ENCODE measurements around the gene ASXL2.

Gene ASXL2

DNA sequence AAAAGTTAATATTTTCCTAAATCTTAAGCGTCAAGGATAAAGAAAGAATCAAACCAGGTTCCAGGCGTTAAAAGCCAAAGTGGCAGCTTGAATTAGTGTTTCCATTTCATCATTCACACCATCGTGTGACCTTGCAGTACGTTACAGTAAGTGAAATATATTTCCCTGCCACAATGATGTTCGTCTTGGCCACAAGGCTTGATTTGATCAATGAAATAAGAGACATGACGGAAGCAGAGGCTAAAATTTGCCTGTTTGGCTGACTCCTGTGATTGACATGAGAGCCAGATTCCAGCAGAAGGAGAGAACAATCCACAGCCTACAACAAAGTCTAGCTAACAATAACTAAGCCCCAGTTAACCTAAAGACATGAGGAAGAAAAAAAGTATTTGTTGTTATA is 62.0 kb downstream of the ASXL2 start:
- TF ChIP-seq YY1 (IDR thresholded peaks at IDR 0.05; ENCODE audit: low read depth) (no peak), MAX (IDR thresholded peaks at IDR 0.05) (no peak), CEBPB (IDR thresholded peaks at IDR 0.05) (no peak), ZBTB7A (IDR thresholded peaks at IDR 0.05; ENCODE audit: low read depth) (no peak), FOXM1 (IDR thresholded peaks at IDR 0.05; ENCODE audit: borderline replicate concordance, low read depth) (no peak), RAD21 (IDR thresholded peaks at IDR 0.05; ENCODE audit: low read depth) (no peak), EP300 (IDR thresholded peaks at IDR 0.05; ENCODE audit: borderline replicate concordance) (no peak), TCF12 (IDR thresholded peaks at IDR 0.05; ENCODE audit: low read depth) (no peak), TEAD4 (IDR thresholded peaks at IDR 0.05) (no peak), TAF1 (IDR thresholded peaks at IDR 0.05; ENCODE audit: low read depth) (no peak), NFIC (IDR thresholded peaks at IDR 0.05) (no peak), REST (IDR thresholded peaks at IDR 0.05; ENCODE audit: low read depth) (no peak), EGR1 (IDR thresholded peaks at IDR 0.05) (no peak), CREB1 (IDR thresholded peaks at IDR 0.05; ENCODE audit: low read depth) (no peak)
- TF ChIP-seq, protein P1, sequence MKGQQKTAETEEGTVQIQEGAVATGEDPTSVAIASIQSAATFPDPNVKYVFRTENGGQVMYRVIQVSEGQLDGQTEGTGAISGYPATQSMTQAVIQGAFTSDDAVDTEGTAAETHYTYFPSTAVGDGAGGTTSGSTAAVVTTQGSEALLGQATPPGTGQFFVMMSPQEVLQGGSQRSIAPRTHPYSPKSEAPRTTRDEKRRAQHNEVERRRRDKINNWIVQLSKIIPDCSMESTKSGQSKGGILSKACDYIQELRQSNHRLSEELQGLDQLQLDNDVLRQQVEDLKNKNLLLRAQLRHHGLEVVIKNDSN (IDR thresholded peaks at IDR 0.05): no peak

DNA sequence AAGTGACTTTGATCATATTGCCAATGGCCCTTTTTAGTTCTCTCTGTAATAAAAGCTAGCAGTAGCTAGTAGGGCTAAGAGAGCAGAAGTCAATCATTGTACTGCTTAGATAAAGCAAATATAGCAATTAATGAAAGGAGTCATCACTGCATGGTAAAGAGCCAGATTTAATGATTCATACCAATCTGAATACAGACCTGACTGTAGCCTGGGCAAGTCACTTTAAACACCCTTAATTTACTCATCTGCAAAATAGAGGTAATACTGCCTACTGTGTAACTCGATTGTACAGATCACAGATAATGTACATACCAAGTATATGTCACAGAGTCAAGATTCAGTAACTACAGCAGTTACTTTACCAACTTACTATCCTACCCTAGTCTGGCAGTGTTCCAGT is 63.6 kb downstream of the ASXL2 start:
- TF ChIP-seq ZBTB7A (IDR thresholded peaks at IDR 0.05; ENCODE audit: low read depth) (no peak), EP300 (IDR thresholded peaks at IDR 0.05; ENCODE audit: borderline replicate concordance) (no peak), RAD21 (IDR thresholded peaks at IDR 0.05; ENCODE audit: low read depth) (no peak), MAX (IDR thresholded peaks at IDR 0.05) (no peak), TEAD4 (IDR thresholded peaks at IDR 0.05) (no peak), NFIC (IDR thresholded peaks at IDR 0.05) (no peak)
- TF ChIP-seq, protein P1 (IDR thresholded peaks at IDR 0.05): no peak

GRCh38 chr2:25810428-25810827 is 67.9 kb downstream of the ASXL2 start:
- TF ChIP-seq TEAD4 (IDR thresholded peaks at IDR 0.05): no peak
- no peak for TF ChIP-seq EGR1 (IDR thresholded peaks at IDR 0.05)
- no peak for TF ChIP-seq CEBPB (IDR thresholded peaks at IDR 0.05)
- no peak for TF ChIP-seq REST (IDR thresholded peaks at IDR 0.05; ENCODE audit: low read depth)
- TF ChIP-seq EP300 (IDR thresholded peaks at IDR 0.05; ENCODE audit: borderline replicate concordance): no peak
- no peak for TF ChIP-seq TCF12 (IDR thresholded peaks at IDR 0.05; ENCODE audit: low read depth)

DNA sequence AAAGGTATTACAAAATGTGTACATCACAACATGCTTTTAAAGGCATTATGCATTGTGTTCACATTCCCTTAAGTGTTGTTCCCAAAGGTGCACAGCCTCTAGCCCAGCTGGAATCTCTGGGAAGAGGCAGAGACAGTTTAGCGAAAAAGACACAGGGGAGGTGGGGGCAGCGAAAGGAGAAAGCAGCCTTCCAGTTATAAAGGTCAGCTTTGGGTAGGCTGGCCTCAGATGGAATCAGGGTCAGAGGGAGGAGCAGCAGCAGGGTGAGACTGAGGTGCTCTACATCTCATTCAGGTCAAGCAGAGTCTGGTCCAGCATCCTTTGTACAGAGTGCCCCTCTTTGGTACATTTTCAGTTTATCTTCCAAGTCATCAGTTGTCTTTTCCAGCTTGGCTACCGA is 68.6 kb downstream of the ASXL2 start:
- no peak for TF ChIP-seq CEBPB (IDR thresholded peaks at IDR 0.05)
- no peak for TF ChIP-seq CREB1 (IDR thresholded peaks at IDR 0.05; ENCODE audit: low read depth)
- TF ChIP-seq EGR1 (IDR thresholded peaks at IDR 0.05): no peak
- no peak for TF ChIP-seq TEAD4 (IDR thresholded peaks at IDR 0.05)
- TF ChIP-seq YY1 (IDR thresholded peaks at IDR 0.05; ENCODE audit: low read depth): no peak
- no peak for TF ChIP-seq EP300 (IDR thresholded peaks at IDR 0.05; ENCODE audit: borderline replicate concordance)
- TF ChIP-seq ZBTB7A (IDR thresholded peaks at IDR 0.05; ENCODE audit: low read depth): no peak
- no peak for TF ChIP-seq MAX (IDR thresholded peaks at IDR 0.05)
- no peak for TF ChIP-seq TAF1 (IDR thresholded peaks at IDR 0.05; ENCODE audit: low read depth)
- TF ChIP-seq RAD21 (IDR thresholded peaks at IDR 0.05; ENCODE audit: low read depth): no peak
- TF ChIP-seq, protein P1 (IDR thresholded peaks at IDR 0.05): no peak
- no peak for TF ChIP-seq FOXM1 (IDR thresholded peaks at IDR 0.05; ENCODE audit: borderline replicate concordance, low read depth)
- no peak for TF ChIP-seq NFIC (IDR thresholded peaks at IDR 0.05)
- TF ChIP-seq REST (IDR thresholded peaks at IDR 0.05; ENCODE audit: low read depth): no peak
- no peak for TF ChIP-seq TCF12 (IDR thresholded peaks at IDR 0.05; ENCODE audit: low read depth)
